ENCODE results near the gene DLEU7.

DLEU7 gene

DNA sequence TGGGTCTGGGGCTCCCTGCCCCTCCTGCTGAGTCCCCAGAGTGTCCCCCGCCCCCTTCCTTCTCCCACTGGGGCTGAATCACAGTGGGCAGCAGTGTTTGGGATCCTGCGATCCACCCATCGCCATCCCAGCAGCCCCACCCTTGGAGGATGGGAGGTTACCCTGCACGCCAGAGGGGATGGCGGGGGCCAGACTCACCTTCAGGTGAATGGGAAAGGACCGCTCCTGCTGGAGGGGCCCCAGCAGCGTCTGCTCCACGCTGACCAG lies 569 bp downstream of the DLEU7 start:
- H3K4me3 ChIP-seq = peak overlapping the region in 1 of 2 donors; percentile 21
- H3K9me3 ChIP-seq = no peaks in the 10 kb centered on the region
- TF ChIP-seq, protein P1, sequence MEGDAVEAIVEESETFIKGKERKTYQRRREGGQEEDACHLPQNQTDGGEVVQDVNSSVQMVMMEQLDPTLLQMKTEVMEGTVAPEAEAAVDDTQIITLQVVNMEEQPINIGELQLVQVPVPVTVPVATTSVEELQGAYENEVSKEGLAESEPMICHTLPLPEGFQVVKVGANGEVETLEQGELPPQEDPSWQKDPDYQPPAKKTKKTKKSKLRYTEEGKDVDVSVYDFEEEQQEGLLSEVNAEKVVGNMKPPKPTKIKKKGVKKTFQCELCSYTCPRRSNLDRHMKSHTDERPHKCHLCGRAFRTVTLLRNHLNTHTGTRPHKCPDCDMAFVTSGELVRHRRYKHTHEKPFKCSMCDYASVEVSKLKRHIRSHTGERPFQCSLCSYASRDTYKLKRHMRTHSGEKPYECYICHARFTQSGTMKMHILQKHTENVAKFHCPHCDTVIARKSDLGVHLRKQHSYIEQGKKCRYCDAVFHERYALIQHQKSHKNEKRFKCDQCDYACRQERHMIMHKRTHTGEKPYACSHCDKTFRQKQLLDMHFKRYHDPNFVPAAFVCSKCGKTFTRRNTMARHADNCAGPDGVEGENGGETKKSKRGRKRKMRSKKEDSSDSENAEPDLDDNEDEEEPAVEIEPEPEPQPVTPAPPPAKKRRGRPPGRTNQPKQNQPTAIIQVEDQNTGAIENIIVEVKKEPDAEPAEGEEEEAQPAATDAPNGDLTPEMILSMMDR (IDR thresholded peaks at IDR 0.05) = no peak
- no peak for DNase-seq
- H3K36me3 ChIP-seq = no peaks in the 10 kb centered on the region
- H3K27ac ChIP-seq = no peak overlapping the region
- peaks cover 0 to 29% of the 10 kb centered on the region in 2 donors for H3K27me3 ChIP-seq
- intact Hi-C loops (cut with DNase I; ENCODE audit: low total_unique reads) = no loop called here
- peaks cover 0 to 10% (median 8%) of the 10 kb centered on the region in 4 donors for H3K4me1 ChIP-seq

DNA sequence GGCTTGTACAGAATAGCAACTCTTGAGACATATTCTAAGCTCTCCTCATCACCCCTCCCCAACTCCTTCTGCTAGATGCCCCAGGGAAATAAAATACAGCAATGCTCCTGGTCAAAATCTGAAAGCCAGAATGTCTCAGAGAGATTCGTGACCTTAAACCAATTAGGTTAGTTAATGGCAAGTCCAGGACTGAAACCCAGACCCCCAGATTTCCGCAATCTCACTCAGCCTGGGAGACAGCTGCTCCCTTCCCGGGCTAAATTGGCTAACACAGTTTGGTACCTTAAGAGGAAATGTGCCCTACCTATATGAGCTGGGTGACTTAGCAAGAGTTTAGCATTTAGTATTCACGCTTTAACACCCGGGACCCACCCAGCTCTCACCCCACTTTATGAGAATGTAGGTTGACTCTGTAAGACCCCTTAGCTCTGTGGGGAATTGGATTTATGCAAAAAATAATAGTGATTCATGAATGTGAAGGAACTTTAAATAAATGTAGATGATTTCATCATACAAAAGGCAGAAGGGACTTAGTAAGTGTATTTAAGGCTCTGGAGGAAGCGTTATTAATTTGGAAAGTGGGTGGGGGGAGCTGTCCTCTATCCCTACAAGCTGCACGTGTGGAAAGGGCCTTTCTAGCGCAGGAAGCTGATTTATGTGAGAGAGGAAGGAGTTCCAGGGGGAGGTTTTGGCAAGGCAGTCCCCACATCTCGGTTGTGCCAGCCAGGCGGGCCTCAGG lies 1.1 kb downstream of the DLEU7 start:
- intact Hi-C loops (cut with DNase I; ENCODE audit: low total_unique reads) = no loop called here
- H3K4me3 ChIP-seq = no peak overlapping the region
- H3K27me3 ChIP-seq = peaks cover 0 to 29% of the 10 kb centered on the region in 2 donors
- no peaks in the 10 kb centered on the region for H3K36me3 ChIP-seq
- H3K9me3 ChIP-seq = no peaks in the 10 kb centered on the region
- TF ChIP-seq, protein P1 (IDR thresholded peaks at IDR 0.05) = no peak
- no peak for DNase-seq
- H3K27ac ChIP-seq = no peak overlapping the region
- peaks cover 0 to 10% (median 8%) of the 10 kb centered on the region in 4 donors for H3K4me1 ChIP-seq

DNA sequence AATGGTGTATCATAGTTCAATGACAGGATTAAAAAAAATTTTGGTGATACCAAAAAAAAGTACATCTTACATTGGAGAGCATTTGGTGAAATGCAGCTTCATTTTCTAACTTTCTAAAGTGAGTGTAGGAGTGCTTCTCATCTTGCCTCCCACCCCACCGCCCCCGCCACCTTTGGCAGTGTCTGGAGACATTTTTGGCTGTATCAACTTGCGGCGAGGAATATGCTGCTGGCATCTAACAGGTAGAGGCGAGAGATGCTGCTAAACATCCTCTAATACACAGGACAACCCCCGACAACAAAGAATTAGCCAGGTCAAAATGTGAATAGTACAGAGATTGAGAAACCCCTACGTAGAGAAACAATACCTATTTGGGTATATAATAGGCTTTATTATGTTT lies 1.7 kb downstream of the DLEU7 start:
- TF ChIP-seq, protein P1 (IDR thresholded peaks at IDR 0.05) = no peak
- H3K27me3 ChIP-seq = peaks cover 0 to 29% of the 10 kb centered on the region in 2 donors
- DNase-seq = no peak
- intact Hi-C loops (cut with DNase I; ENCODE audit: low total_unique reads) = no loop called here
- no peak overlapping the region for H3K27ac ChIP-seq
- H3K4me1 ChIP-seq = peaks cover 0 to 10% (median 8%) of the 10 kb centered on the region in 4 donors
- H3K4me3 ChIP-seq = no peak overlapping the region
- no peaks in the 10 kb centered on the region for H3K9me3 ChIP-seq
- H3K36me3 ChIP-seq = no peaks in the 10 kb centered on the region

DNA sequence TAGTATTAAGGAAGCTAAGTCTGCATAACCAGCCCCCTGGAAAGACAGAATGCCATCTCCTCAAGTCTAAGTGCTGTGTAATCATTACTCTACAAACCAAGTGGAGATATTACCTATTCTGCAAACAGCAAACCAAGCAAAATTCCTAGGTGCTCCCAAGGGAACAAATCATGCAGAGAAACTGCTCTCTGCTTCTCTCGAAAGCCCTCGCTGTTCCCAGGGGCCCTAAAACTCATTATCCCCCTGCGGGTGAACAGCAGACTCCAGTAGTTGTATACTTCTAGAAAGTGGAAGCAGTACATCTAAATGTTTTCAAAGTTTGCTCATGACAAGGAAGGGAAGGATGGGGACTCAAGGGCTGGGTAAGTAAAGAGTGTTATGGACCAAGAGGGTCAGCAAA lies 3.2 kb downstream of the DLEU7 start:
- no peak overlapping the region for H3K27ac ChIP-seq
- no peaks in the 10 kb centered on the region for H3K9me3 ChIP-seq
- H3K4me1 ChIP-seq = peaks cover 0 to 10% (median 8%) of the 10 kb centered on the region in 4 donors
- no peak overlapping the region for H3K4me3 ChIP-seq
- H3K36me3 ChIP-seq = no peaks in the 10 kb centered on the region
- no peak for DNase-seq
- intact Hi-C loops (cut with DNase I; ENCODE audit: low total_unique reads) = no loop called here
- peaks cover 0 to 29% of the 10 kb centered on the region in 2 donors for H3K27me3 ChIP-seq
- TF ChIP-seq, protein P1 (IDR thresholded peaks at IDR 0.05) = no peak

DNA sequence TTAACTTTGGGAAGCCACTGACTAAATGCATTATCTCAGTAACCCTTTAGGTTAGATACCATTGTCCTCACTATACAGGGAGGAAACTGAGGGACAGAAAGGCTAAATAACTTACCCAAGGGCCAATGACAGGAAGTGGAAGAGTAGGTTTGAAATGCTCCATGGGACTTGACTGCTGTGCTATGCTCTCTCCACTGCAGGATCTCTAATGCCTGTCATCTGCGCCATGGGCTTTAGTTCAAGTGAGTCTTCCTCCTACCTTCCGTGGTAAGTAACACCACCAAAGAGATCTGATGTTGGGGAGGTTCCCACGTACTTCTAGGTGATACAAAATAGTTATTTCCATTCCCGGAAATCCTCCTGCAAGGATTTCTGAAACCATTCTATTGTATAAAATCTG lies 3.7 kb downstream of the DLEU7 start:
- DNase-seq = no peak
- peaks cover 0 to 10% (median 8%) of the 10 kb centered on the region in 4 donors for H3K4me1 ChIP-seq
- no peaks in the 10 kb centered on the region for H3K9me3 ChIP-seq
- H3K27me3 ChIP-seq = peaks cover 0 to 29% of the 10 kb centered on the region in 2 donors
- no peaks in the 10 kb centered on the region for H3K36me3 ChIP-seq
- H3K27ac ChIP-seq = no peak overlapping the region
- TF ChIP-seq, protein P1 (IDR thresholded peaks at IDR 0.05) = no peak
- intact Hi-C loops (cut with DNase I; ENCODE audit: low total_unique reads) = no loop called here
- H3K4me3 ChIP-seq = no peak overlapping the region
